Measurements from ENCODE around the gene CCT4. TPM values are rescaled to one million over a fixed set of nuclear protein-coding genes. Genes with fewer than 3 reads are reported as not detected.
"Not testable (repeated sequence)": the region's sequence is repeated elsewhere in the genome, so short reads cannot be mapped to it uniquely, and the experiment has no call there.

CCT4 gene, protein sequence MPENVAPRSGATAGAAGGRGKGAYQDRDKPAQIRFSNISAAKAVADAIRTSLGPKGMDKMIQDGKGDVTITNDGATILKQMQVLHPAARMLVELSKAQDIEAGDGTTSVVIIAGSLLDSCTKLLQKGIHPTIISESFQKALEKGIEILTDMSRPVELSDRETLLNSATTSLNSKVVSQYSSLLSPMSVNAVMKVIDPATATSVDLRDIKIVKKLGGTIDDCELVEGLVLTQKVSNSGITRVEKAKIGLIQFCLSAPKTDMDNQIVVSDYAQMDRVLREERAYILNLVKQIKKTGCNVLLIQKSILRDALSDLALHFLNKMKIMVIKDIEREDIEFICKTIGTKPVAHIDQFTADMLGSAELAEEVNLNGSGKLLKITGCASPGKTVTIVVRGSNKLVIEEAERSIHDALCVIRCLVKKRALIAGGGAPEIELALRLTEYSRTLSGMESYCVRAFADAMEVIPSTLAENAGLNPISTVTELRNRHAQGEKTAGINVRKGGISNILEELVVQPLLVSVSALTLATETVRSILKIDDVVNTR
- total RNA-seq (2014; rRNA removed) = 203 and 205 TPM in 2 replicates
- 134 TPM for polyA plus RNA-seq (2012)

DNA sequence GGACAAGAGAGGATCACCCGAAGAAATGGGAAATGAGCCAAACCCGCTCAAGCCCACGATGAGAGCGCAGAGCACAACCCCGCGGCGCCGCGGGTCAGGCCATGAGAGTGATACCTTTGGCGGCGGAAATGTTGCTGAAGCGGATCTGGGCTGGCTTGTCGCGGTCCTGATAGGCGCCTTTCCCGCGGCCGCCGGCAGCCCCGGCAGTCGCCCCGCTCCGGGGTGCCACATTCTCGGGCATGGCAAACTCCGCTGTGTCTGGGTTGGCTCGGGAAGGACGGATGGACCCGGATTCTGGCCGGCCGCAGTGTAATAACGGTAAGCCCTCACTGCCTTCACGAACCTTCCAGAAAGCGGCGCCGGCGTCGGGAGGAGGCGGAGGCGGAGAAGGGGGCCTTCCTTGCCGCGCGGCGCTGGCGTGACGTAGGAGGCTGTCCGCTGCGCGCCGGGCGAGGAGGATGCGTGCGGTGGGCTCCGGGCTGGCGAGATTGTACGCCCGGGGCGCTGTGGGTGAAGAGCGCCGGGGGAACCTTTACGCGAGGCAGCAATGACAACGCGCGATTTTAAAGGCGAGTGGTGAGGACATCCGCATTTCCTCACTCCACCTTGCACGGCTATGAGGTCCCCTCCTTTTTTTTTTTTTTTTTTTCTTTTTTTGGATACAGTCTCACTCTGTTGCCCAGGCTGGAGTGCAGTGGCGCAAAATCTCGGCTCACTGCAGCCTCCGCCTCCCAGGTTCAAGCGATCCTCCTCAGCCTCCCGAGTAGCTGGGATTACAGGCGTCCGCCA, at the start of gene CCT4:
CCT4 (minus strand) TSS at position 390 of the 789 bp plus-strand sequence; CDS start at position 241, 149 bp downstream.
- DNase-seq (ENCODE audit: low read depth) = peak; percentile 79

DNA sequence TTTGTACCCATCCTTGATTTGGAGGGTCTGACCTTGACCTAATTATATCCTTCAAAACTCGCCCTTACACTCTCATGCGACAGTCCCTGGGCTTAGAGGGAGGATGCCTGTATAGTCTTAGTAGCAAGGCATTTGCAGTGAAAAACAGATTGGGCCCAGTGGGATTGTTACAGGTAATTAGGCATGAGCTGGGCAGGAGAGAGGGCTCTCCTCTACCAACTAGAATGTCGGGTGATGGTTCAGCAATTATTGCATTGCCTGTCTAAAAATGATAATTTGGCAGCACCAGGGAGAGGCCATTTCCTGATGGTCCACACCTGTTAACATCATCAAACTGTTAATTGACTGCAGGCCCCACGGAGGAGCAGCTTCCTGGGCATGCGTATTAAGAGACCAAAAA, 49.4 kb upstream of the CCT4 start:
- no peak for DNase-seq (ENCODE audit: low read depth)

DNA sequence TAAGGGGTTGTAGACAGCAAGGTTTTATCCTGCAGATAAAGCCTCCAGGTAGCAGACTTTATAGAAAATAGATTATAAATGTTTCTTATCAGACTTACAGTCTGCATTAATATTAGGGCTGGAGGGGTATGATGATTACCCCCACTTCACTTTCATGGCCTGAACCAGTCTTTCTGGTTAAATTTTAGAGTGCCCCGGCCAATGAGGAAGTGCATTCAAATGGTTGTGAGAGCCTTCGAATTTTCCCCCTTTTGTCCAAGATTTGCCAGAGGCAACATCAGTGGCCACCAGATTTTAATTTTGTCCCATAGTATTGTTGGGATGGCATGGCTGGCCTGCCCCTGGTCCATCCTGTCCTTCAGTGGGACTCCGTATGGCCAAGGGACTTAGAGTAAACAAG, 48.6 kb upstream of the CCT4 start:
- DNase-seq (ENCODE audit: low read depth) = no peak

DNA sequence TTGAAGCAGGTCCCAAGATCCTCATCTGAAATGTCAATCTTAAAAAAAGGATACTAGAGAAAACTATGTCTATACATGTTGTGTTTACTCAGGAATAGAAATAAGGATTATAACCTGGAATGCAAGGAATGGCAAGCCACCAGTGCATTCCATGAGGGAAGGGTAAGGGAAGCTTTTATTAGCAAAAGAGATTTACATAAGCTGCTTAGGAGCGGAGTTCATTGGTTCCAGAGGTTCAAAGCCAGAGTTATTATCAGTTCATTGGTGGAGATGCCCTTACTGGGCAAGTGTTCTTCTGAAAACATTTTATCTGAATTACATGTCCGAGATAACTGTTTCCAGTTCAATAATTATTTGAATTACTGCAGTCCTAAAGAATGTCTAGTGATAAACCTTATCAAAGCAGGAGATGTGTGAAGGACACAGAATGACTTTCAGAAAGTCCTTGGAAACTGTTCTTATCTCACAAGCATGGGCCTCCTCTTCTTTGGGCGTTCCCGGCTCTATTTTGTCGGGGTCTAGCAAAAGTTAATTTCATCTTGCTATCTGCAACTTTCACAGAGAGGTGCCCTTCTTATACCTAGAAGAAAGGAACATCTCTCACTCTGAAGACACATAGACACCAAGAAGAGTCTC, 40.5 kb upstream of the CCT4 start:
- DNase-seq (ENCODE audit: low read depth) = no peak

DNA sequence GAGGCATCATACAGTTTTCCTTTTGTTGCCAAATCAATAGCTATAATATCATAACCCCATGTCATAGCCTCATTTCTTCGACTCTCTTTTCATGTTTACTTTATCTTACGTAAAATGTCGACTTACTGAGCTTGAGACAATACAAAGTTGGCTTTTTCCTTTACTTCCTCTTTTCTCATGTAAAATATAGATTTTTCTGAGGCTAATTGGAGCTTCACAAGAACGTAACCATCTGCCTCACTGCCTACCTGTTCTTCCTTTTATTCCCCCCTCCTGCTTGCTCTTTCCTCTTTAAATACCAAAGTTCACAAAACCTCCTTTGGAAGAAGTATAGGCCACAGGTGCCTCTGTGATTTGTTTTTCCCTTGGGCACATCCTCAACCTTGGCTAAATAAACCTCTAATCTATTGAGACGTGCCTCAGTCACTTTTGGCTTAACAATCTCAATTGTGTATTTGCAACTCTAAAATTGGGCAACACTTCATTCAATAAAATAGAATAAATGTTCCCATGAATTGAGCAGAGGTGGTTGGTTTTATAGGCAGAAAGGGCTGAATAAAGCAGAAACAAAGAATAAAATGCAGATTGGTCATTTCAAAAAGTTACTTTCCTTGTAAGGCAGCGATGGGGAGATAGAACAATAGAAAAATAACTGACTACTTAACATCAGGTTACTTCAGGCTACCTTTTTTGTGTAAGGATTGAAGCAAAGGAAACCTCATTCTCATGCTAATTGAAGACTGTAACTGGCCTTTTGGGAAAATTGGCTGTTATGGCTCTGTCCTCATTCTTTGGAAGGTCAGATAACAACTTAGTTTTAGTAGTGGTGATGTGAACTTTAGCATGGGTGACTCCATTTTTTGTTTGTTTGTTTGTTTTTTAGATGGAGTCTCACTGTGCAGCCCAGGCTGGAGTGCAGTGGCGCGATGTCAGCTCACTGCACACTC, 38.3 kb upstream of the CCT4 start:
- no peak for DNase-seq (ENCODE audit: low read depth)

DNA sequence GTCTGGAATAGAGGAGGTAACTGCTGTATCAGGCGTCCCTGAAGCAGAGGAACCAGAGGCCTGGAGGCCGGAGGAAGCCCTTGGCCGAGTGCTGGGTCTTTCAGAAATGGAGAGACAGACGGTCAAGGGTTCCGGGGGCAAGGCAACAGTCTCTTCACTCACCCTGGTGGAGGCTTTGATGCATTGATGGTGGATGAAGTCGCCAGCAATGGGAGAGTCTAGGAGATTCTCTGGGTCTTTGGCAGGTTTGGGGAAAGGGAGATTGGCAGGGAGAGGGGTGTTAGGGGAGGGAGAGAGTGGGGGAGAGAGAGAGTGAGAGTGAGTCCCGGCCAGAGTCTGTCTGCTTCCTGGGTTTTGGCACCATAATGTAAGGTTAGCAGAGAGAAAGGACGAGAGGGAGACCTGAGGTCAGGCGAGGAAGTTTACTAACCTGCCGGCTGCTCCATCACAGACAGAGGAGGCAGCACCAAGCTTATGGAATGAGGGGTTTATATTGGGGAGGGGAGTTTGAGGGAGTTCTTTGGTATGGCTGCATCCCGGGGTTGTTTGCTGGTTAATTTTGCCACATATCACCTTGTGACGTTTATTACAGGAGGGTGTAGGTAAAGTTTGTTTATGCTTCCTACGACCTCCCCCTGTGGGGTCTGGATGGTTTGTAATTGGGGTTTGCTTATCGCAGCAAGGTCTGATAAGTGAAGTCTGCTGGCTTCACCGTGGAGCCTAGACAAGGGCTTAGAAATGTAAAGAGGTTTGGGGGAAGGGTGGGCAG, 36.6 kb upstream of the CCT4 start:
- DNase-seq (ENCODE audit: low read depth) = no peak

DNA sequence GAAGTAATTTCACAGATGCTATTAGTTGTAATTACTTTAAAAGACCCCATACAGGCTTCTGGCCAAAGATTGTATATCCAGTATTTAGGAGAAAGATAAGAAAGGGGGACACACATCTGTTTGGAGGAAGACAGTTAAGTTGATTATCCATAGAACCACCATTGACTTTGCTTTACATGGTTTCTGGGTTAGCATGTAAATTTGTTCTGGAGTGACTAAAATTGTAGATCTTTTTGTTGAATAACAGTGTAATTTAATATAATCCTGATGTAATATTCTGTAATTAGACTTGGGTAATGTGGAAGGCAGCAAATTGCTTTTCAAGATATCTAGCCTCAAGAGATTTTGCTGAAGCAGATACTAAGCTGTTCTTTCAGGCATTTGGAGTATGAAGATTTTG, 34.3 kb upstream of the CCT4 start:
- DNase-seq (ENCODE audit: low read depth) = no peak

DNA sequence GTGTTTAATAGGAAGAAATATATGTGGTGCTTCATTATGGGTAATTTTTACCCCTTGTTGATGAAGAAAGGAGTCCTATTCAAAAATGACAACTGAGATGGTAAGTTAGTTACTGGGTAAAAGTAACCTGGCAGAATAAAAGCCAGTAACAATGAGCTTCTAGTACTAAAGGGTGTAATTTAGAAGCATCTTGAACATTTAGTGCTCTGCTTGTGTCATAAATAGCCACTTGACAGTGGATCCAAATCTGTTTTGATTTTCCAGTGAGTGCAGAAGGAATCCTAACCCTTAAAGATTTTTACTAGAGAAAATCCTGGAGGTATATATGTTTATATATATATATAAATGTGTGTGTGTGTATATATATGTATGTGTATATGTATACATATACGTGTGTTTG, 32.1 kb upstream of the CCT4 start:
- DNase-seq (ENCODE audit: low read depth) = no peak

DNA sequence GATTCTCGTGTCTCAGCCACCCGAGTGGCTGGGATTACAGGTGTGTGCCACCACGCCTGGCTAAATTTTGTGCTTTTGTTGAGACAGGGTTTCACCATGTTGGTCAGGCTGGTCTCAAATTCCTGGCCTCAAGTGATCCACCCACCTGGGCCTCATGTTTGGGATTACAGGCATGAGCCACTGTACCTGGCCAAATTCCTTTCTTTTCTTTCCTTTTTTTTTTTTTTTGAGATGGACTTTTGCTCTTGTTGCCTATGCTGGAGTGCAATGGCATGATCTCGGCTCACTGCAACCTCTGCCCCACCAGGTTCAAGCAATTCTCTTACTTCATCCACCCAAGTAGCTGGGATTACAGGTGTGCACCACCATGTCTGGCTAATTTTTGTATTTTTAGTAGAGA, 26.3 kb upstream of the CCT4 start:
- not testable (repeated sequence) for DNase-seq (ENCODE audit: low read depth)

DNA sequence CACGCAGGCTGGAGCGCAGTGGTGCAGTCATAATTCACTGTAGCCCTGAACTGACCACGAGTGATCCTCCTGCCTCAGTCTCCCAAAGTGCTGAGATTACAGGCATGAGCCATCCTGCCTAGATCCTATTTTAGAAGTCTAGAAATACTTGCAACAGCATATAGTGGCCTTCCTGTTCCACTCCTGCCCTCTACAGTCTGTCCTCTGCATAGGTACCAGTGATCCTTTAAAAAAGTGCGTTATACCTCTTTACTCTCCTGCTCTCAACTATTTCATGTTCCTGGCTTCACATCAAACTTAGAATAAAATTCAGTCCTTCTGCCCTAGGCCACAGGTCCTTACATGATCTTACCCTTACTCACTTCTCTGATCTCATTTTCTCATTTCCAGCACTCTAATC, 23.1 kb upstream of the CCT4 start:
- DNase-seq (ENCODE audit: low read depth) = no peak

DNA sequence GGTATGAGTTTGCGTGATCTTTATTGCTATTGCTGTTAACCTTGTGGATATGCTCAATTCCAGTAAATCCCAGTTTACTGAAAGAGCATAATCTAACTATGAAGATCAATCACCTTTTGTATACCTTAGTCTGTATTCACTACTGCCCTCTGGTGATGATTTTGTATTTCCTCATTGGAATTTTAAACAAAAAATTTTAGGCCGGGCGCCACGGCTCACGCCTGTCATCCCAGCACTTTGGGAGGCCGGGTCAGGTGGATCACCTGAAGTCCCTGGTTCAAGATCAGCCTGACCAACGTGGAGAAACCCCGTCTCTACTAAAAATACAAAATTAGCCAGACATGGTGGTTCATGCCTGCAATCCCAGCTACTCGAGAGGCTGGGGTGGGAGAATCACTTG, 22.1 kb upstream of the CCT4 start:
- no peak for DNase-seq (ENCODE audit: low read depth)

DNA sequence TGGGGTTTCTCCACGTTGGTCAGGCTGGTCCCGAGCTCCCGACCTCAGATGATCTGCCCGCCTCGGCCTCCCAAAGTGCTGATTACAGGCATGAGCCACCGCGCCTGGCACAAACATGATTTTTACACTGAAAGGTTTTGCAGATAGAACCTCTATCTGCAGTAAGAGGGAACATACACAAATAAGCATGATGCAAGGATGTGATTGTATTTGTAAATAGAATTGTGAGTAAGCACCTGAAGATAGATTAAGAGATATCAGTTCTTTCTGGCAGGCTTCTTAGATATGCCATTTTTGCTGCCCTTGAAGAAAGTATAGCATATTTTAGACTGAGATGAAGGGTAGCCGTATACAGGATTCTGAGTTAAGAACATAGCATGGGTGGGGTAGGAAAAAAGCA, 20.7 kb upstream of the CCT4 start:
- no peak for DNase-seq (ENCODE audit: low read depth)

DNA sequence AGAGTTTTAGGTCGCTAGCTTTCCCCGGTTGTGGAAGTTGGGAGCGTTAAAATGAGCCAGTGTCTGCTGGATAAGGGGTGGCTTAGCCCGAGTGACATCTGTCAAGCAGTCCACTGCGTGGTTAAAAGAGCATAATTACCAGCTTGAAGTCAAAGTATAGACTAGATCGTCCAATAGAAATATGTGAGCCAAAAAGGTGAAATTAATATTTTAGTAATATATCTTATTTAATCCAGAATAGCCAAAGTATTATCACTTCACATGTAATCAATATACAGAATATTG, 17.7 kb upstream of the CCT4 start:
- no peak for DNase-seq (ENCODE audit: low read depth)

DNA sequence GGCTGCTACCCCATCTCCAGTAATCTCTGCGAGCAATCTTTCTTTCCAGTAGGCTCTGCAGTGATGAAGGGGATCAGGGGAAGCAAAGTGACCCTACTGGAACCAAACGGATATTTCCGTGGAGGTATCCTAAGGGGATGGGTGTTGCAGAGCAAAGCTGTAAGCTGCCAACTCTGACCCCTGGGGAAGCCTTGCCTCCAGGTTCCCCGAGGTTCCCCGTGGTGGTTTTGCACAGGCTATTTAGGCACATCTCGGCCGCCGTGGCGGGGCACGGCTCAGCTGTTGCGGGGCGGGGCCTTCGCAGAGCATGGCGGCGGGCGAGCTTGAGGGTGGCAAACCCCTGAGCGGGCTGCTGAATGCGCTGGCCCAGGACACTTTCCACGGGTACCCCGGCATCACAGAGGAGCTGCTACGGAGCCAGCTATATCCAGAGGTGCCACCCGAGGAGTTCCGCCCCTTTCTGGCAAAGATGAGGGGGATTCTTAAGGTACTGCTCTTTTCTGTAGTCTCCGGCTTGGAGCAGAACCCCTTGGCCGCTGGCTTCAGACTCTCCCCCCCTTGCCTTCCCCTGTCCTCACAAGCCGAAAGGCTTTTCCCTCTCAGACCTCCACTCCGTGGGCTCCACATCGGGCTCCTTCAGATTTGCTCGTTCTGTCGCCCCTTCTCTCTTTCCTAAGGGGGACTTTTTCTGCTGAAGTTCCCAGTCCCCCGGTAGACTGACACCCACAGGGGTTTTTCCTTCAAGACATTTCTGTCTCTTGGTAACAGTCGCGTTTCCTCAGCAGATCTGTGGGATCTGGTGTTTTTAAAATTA, 17.1 kb upstream of the CCT4 start, which contains the start of gene COMMD1:
COMMD1 (plus strand) TSS at position 303 of the 814 bp plus-strand sequence; CDS start at position 308, 5 bp downstream.
- peak; percentile 70 for DNase-seq (ENCODE audit: low read depth)

DNA sequence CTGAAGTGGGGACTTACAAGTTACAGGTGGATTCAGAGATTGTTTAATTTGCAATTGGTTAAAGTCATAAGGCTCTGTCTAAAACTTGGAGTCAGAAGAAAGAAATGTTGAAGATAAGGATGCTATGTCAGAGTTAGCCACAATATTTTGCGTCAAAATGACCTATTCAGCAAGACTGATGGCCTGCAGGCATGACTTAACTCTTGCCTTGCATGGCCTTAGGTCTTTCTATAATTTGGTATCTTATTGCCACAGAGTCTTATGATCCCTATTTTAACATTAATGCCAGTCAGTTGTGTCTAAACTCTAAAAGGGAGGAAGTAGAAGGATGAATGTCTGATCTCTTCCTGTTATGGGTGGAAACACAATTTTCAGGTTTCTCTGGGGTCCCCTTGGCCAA, 11.8 kb upstream of the CCT4 start:
- no peak for DNase-seq (ENCODE audit: low read depth)

DNA sequence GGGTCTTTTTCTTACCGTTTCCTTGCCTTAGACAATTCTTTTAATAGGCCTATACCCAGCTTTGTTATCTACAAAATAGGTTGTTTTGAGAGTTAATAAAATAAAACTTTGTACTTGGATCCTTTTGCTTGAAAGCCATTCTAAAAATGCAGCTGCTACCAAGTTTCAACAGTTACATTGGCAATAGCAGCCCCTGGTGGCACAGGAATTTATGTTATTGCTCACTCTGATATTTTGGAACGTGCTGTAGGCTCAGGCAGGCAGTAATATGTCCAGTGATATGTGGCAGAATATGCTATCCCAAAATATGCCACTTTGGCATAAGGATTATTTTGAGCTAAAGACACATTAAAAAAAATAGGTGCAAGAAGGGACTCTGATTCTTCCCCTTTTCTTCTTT, 10.4 kb upstream of the CCT4 start:
- DNase-seq (ENCODE audit: low read depth) = peak; percentile 33

DNA sequence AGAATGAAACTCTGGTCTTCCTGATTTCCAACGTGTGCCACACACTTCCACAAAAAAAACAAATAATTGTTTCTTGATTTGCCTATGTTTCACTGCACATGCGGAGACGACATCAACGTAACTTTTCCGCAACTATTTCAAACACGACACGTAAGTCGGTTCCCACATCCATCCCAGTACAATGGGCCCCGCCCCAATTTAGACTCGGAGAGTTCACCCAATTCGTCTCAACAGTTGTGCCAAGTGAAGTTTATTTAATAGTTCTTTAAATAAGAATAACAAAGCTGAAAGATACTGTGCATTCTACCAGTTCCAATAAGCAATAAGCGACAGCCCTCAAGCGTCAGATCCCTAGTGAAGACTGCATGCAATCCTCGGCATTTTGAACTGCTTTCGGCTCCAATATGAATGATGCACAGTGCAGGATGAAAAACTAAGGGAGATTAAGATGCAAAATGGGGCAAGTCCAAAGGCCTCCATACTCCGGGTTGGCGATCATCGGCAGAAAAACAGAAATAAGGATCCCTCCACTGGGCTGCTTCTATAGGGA, 664 bp downstream of the CCT4 start:
- peak; percentile 42 for DNase-seq (ENCODE audit: low read depth)

DNA sequence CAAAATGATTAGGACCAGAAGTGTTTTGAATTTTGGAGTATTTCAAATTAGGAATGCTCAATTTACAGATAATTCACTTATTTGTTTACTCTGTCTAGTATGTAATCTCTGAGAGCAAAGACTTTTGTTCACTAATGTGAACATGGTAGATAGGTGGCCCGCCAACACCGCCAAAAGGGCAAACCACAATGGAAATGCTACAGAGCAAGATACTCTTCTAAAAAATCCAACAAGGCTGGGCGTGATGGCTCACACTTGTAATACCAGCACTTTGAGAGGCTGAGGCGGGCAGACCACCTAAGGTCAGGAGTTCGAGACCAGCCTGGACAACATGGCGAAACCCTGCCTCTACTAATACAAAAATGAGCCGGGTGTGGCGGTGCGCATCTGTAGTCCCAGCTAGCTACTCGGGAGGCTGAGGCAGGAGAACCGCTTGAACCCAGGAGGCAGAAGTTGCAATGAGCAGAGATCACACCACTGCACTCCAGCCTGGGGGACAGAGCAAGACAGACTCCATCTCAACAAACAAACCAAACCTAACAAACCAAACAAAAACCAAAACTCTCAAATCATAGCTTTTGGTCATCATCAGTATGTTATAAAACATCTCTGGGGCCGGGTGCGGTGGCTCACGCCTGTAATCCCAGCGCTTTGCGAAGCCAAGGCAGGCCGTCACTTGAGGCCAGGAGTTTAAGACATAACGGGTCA, 2.4 kb downstream of the CCT4 start:
- no peak for DNase-seq (ENCODE audit: low read depth)

Data from LHCN-M2 (cell line).